HG03064 (cell line): ENCODE data around the gene STK16.
"Not testable (repeated sequence)": the region's sequence is repeated elsewhere in the genome, so short reads cannot be mapped to it uniquely, and the experiment has no call there.

Experiments used
- ATAC-seq: cut with Tn5 transposase; IDR thresholded peaks from one replicate; pipeline ENCODE4 v1.9.1; 2021; ENCODE audit warnings: low read depth; ENCODE audit not compliant: unreplicated experiment

Gene STK16

GRCh38 chr2:219285894-219286425 lies 40.7 kb downstream of the STK16 start:
- ATAC-seq, result no peak

GRCh38 chr2:219286436-219287115 lies 41.3 kb downstream of the STK16 start:
- no peak for ATAC-seq

- ATAC-seq, result not testable (repeated sequence)
These were observed 41.8 kb downstream of the STK16 start for GRCh38 chr2:219287116-219287440.

GRCh38 chr2:219287580-219288265 lies 42.4 kb downstream of the STK16 start:
- no peak for ATAC-seq

GRCh38 chr2:219289195-219289536 lies 43.9 kb downstream of the STK16 start:
- ATAC-seq, result no peak

- no peak for ATAC-seq
These were observed 44.5 kb downstream of the STK16 start for GRCh38 chr2:219289537-219290361.

GRCh38 chr2:219290381-219291171 lies 45.3 kb downstream of the STK16 start:
- no peak for ATAC-seq

GRCh38 chr2:219291394-219291793 lies 46.1 kb downstream of the STK16 start:
- no peak for ATAC-seq

- ATAC-seq, result no peak
These were observed 46.7 kb downstream of the STK16 start for GRCh38 chr2:219291910-219292490.

GRCh38 chr2:219292616-219293015 lies 47.3 kb downstream of the STK16 start:
- ATAC-seq, result no peak

GRCh38 chr2:219293736-219294231 lies 48.5 kb downstream of the STK16 start:
- ATAC-seq, result no peak

- peak; percentile 89 for ATAC-seq
These were observed 49.4 kb downstream of the STK16 start for GRCh38 chr2:219294356-219295351.

GRCh38 chr2:219296142-219296541 lies 50.9 kb downstream of the STK16 start:
- no peak for ATAC-seq

GRCh38 chr2:219296631-219297391 lies 51.5 kb downstream of the STK16 start:
- no peak for ATAC-seq

- ATAC-seq, result no peak
These were observed 52.6 kb downstream of the STK16 start for GRCh38 chr2:219297766-219298456.

GRCh38 chr2:219298759-219299371 lies 53.6 kb downstream of the STK16 start:
- no peak for ATAC-seq

- no peak for ATAC-seq
These were observed 54.1 kb downstream of the STK16 start for GRCh38 chr2:219299372-219299760.
